Activated CD8-positive, alpha-beta memory T cell treated with anti-CD3 and anti-CD28 coated beads, Interleukin-2, amount 50 U/mL, for 24 hours (primary cell): ENCODE results near the gene NUTM2F.
"Not testable (repeated sequence)": the region's sequence is repeated elsewhere in the genome, so short reads cannot be mapped to it uniquely, and the experiment has no call there.

Source experiments
- DNase-seq: peaks from one replicate; pipeline ENCODE4 v3.0.0-alpha.2; 2020; ENCODE audit errors: extremely low read depth

Gene NUTM2F

DNA sequence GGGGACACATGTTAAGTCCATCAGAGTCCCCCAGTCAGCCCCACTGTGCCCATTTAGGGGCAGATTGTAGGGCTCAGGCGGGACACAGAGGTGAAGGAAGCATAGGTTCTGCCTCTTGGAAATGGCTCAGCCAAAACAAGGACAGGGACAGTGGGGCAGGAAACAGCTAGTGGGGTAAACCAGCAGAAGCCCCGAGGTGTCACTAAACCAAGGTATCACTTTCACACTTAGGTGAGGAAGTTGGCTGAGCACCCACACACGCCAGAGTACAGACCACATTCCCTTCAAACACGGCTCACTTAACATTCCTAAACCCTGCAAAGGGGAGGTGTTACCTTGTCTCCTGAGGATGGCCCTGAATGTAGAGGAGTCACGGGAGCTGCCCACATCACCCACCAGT lies 12.2 kb downstream of the NUTM2F start:
- not testable (repeated sequence) for DNase-seq

DNA sequence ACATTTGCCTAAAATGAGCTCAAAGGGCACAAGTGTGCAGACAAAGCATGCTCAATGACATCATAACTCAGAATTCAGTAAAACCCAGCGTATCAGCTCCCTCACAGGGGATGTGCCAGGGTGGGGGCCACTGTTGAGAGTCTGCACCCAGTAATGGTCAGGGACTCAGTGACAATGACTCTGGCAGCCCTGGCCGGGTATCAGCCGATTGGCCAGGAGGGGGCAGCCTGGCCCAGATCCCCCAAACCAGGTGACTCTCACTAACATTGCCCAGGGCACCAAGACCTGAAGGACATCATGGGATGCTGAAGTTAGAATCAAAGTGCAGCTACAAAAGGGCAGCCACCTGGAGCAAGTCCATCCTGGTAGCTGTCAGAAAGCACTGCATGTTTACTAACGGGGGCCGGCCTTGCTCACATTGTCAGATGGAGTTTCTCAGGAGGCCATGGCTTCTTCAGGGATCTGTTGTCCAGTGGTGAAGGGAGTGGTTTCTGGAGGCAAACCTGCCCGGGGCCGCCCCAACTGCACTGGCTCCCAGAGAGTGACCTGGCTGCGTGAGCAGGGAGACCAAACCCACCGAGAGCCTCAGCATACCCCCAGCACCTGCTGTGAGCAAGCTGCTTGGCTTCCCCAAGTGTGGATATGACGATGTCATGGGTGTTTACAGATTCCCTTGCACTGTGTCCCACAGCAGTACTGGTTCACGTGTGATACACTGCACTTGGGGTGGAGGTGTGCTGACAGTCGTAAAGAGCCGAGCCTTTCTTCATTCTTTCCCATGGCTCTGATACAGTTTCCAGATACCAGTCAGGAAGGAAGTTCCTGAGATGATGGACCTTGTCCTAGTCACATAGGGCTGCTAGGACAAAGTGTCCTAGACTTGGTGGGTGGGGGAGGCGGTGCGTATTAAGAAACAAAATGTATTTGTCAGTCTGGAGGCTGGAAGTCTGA lies 13.1 kb downstream of the NUTM2F start:
- DNase-seq = not testable (repeated sequence)

DNA sequence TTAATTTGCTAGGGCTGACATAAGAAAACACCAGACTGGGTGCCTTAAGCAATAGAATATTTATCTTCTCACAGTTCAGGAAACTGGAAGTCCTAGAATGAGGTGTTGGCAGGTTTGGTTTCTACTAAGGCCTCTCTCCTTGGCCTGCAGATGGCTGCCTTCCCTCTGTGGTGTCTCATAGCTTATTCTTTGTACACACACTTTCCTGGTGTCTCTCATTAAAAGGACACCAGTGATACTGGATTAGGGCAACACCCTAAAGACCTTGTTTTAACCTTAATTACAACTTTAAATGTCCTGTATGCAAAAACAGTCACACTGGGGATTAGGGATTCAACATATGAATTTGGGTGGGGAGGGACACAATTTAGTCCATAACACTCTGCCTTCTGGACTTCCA lies 25.1 kb downstream of the NUTM2F start:
- no peak for DNase-seq

DNA sequence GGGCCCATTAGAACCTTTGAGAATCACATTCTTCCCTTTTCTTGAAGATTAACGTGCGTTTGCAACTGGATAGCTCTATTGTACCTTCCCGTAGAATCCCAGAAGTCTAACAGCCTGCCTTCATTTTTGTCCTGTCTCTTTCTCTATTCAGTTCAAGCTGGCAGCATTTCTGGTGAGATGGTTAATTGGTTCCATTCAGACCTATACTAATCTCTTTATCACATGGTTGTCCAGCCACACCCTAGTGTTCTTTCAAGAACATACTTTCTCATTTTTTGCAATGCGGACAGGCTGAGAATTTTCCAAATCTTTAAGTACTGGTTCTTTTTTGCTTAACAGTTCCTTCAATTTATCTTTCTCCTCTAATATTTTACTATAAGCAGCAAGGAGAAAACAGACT lies 26.0 kb downstream of the NUTM2F start:
- no peak for DNase-seq

DNA sequence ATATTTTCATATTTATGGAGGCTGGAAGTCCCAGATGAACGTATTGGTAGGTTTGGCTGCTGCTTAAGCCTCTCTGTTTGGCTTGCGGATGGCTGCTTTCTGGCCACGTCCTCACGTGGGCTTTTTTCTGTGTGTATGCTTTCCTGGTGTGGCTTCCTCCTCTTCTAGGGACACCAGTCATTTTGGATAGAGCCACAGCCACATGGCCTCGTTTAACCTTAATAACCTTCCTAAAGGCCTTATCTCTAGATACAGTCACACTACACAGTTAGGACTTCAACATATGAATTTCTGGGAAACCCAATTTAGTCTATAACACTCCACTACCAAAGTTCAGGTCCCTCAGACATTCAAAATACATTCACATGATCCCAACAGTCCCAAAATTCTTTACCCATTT lies 26.9 kb downstream of the NUTM2F start:
- no peak for DNase-seq

DNA sequence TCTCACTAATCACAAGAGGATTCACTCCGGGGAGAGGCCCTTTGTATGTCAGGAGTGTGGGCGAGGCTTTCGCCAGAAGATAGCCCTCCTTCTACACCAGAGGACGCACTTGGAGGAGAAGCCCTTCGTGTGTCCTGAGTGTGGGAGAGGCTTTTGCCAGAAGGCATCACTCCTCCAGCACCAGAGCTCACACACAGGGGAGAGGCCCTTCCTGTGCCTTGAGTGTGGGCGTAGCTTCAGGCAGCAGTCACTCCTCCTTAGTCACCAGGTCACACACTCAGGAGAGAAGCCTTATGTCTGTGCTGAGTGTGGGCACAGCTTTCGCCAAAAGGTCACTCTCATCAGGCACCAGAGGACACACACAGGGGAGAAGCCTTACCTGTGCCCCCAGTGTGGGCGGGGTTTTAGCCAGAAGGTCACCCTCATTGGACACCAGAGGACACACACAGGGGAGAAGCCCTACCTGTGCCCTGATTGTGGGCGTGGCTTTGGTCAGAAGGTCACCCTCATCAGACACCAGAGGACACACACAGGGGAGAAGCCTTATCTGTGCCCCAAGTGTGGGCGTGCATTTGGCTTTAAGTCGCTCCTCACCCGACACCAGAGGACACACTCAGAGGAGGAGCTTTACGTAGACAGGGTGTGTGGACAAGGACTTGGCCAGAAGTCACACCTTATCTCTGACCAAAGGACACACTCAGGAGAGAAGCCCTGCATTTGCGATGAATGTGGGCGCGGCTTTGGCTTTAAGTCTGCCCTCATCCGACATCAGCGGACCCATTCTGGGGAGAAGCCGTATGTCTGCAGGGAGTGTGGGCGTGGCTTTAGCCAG lies 27.8 kb downstream of the NUTM2F start:
- no peak for DNase-seq

DNA sequence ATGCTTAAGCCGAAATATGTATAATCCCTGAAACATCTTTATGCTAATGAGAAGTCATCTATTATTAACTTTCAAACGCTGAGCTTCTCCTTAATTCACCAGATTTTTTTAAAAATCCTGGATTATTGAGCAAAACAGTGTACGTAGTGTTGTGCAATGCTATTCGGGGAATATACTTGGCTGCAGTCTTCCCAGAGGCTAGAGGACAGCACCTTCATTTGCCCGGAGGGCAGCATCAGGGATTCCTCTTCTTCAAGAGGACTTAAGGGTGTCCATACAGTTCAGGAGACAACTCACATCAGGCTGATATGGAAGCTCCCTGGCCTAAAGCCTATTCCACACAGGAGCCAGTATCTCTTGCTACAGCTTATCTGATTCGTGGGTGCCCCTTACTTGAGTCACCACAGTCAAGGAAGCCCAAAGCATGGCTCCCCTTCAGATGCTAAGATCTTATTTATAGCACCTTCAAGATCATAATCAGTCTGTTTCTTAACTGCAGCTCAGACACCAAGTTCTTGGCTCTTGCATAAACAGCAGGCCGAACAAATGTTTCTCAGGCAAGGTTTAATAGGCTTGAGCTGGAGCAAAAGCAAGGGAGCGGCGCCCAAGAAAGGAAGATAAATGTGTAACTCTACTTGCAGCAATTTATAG lies 29.4 kb downstream of the NUTM2F start:
- DNase-seq = no peak

DNA sequence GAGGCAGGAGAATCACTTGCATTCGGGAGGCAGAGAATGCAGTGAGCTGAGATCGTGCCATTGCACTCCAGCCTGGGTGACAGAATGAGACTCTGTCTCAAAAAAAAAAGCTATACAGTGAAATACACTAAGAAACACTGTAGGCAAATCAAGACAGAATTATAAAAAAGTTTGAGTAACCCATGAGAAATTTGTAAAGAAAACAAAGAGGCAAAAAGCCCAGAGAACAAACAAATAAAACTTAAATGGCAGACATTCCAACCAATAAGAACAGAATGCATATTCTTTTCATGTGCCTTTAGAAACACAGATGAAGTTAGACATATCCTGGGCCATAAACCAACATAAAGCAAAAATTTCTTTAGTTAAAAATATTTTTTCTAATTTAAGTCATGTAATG lies 38.8 kb downstream of the NUTM2F start:
- DNase-seq = no peak

DNA sequence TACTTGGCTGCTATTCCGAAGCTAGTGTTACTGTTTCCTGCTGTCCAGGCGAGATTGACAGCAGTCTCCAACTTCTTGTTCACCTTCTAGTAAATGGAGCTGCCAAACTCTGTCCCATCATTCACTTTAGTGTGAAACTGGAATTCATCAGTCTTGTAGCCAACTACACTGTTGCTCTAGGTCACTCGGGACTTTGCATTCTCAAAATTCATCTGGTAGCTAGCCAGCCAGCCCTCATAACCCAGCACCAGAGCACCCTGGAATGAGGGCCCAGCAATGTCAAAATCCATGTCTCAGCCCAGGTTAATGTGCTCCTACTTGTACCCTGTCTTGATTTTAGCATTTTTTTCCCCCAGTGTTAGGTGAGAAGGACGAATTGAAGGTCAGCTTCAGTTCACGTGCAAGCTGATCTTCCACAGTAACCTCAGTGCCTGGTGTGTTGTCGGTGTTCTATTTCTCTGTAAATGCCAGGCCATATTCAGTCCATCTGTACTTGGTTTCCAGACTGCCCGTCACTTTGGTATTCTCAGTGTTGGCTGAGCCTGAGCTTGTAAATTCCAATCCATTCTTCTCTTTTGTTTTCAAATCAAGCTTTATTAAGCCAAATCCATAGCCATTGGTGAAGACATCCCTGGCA lies 40.4 kb downstream of the NUTM2F start:
- no peak for DNase-seq

DNA sequence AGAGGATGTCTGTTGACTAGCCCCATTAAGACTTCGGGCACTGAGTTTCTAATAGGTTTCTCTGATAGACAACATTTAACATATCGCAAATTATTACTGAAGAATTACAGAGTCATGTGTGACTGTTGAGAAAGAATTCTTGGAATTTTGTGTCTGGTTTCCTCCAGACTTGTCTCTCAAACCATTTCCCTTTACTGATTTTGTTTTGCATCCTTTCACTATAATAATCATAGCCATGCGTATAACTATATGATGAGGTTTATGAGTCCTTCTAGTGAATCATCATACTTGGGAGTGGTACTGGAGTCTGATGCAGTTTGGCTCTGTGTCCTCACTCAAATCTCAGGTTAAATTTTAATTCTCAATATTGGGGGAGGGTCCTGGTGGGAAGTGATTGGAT lies 42.3 kb downstream of the NUTM2F start:
- DNase-seq = no peak

DNA sequence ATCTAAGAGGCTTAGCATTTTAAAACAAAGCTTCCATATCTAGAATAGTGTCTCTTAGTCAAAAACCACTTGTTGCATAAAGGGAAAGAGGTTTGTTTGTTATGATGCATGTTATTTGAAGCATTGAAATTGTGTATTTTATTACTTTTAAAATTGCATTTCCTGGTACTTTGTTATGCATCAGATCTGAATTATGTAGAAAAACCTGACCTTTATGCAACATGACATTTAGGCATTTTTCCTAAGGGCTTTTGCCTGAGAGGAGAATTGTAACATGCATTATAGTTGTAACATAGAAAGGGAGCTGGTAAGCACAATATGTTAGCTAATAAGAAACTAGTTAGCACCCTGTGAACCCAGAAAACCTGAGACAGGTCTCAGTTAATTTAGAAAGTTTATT lies 47.3 kb downstream of the NUTM2F start:
- DNase-seq = no peak

DNA sequence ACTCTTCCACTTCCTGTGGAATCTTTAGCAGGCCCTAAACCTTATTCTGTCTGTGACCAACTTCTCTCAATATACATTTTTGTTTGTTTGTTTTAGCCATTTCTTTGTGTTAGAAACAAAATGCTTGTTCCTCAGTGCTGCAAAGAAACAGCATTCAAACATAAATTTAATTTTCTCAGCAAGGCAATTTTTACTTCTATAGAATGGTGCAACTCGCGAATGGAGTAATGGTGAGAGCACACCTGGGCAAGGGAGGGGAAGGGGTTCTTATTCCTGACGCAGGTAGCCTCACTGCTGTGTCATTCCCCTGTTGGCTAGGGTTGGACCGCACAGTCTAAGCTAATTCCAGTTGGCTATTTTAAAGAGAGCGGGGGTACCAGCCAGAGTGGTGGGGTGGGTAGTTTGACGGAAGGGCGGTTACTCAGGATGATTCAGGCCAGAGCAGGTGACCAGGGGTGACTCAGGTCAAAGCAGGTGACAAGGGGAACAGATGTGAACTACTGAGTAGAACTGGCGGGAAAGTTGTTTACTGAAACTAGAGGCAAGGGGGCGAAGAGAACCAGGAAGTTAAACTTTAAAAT lies 47.9 kb downstream of the NUTM2F start:
- DNase-seq = no peak

DNA sequence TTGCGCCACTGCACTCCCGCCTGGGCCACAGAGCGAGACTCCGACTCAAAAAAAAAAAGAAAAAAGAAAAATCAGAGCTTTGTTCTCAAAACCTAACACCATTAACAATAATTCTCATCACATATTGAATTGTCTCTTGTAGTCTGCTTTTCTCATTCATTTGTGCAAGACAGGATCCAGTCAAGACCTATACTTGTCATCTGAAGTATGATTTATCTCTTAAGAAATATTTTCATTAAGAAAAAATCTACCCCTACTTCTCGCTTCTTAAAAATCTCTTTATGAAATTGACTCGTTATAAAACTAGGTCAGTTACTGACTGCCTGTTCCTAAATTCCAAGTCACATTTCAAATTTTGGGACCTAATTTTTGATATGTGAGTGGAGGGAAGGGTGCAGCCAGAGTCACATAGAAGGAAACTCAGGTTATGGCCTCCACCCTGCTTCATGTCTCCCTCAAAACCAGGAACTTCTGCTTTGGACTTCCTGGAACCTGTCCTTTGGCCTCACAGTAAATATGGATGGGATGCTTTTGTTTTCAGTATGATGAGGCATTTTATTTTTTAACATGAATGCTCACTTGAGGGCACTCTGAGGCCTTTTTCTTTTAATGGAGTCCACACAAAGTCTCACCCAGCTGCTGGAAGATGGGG lies 50.4 kb downstream of the NUTM2F start:
- no peak for DNase-seq

DNA sequence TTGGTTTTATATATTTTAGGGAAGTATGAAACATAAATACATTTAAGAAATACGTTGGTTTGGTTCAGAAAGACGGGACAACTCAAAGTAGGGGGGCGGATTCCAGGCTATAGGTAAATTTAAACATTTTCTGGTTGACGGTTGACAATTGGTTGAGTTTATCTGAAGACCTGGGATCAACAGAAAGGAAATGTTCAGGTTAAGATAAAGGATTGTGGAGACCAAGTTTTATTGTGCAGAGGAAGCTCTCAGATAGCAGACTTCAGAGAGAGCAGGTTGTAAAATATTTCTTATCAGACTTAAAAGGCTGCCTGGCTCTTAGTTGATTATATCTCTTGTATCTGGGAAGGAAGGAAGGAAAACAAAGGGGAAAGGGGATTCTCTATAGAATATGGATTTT lies 51.4 kb downstream of the NUTM2F start:
- DNase-seq = not testable (repeated sequence)

DNA sequence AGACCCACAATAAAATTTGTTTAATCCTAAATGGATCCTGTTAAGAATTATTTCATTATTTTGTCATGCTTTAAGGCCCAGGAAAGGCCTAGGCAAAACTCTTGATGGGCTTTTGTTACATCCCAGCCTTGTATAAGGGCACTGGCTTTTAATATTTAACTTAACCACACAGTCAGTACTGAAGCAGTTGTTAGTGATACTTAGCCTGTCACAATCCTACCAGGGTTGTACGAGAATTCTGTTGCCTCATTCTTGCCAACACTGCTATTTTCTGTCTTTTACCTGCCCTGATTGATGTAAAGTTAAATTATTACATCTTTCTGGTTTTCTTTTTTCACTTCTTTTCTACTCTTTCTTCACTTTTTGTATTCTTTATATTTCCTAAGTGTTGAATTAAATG lies 58.4 kb downstream of the NUTM2F start:
- DNase-seq = no peak

DNA sequence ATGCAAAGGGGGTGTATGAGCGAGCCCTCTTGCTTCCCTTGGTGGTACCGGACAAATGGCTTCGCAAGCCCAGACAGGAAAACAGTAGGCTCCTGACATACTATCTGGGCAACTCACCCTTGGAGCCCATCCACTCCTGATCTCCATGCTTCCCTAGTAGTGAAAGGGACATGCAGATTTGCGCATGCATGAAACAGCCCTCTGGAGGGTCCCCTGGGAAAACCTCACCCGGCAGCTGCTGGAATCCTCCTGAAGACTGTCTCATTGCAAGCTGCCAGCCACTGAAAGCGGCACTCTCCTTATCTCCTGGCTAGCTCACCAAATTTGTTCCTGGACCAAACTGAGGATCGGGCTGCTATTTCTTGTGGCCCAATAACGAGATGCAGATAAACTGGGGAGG lies 59.2 kb downstream of the NUTM2F start:
- DNase-seq = no peak
